Uterus (tissue), 2 donors: ENCODE results near the gene ANGPTL3.

Experiments
- CTCF ChIP-seq, 4 experiments: fragments of 200-600 bp in 2 of 4; fragments of 450-650 bp in 2 of 4; sonication (generic) in 2 of 4; IDR thresholded peaks; one replicate each; pipeline ENCODE4 v1.5.1; 2016 to 2019; ENCODE audit warnings: antibody characterized with exemption in 4 of 4, mild to moderate bottlenecking in 2 of 4, moderate library complexity in 1 of 4
- POLR2A ChIP-seq, 2 donors: fragments of 450-650 bp; IDR thresholded peaks; one replicate each; pipeline ENCODE4 v1.6.1; 2016; ENCODE audit warnings: antibody characterized with exemption in 2 of 2, mild to moderate bottlenecking in 1 of 2, moderate library complexity in 1 of 2

- no peak for TF ChIP-seq CTCF (IDR thresholded peaks at IDR 0.05)
- no peak for TF ChIP-seq POLR2A (IDR thresholded peaks at IDR 0.05)
Measured at GRCh38 chr1:62589321-62589720, 8.0 kb upstream of the ANGPTL3 start.
